Esophagus squamous epithelium (tissue), 4 donors: ENCODE results near the gene STK11.

Experiments used
- CTCF ChIP-seq, 6 experiments: fragments of 450-650 bp in 4 of 6; fragments of 200-600 bp in 2 of 6; sonication (generic) in 2 of 6; IDR thresholded peaks; one replicate each; pipeline ENCODE4 v1.5.1; 2016 to 2019; ENCODE audit warnings: antibody characterized with exemption in 6 of 6, mild to moderate bottlenecking in 4 of 6, moderate library complexity in 4 of 6
- POLR2A ChIP-seq, 4 donors: fragments of 450-650 bp; IDR thresholded peaks; one replicate each; pipeline ENCODE4 v1.6.1; 2017; ENCODE audit warnings: antibody characterized with exemption in 4 of 4, mild to moderate bottlenecking in 4 of 4, moderate library complexity in 3 of 4

- TF ChIP-seq CTCF (IDR thresholded peaks at IDR 0.05) (no peak), POLR2A (IDR thresholded peaks at IDR 0.05) (no peak)
These were observed 42.2 kb downstream of the STK11 start for GRCh38 chr19:1247748-1248138.
